ENCODE measurements around the gene FAM234B.
"Not testable (repeated sequence)": the region's sequence is repeated elsewhere in the genome, so short reads cannot be mapped to it uniquely, and the experiment has no call there.

FAM234B gene

GRCh38 chr12:13061377-13061776 is 17.2 kb downstream of the FAM234B start:
- DNase-seq = no peak

GRCh38 chr12:13062669-13063068 is 18.5 kb downstream of the FAM234B start:
- no peak for DNase-seq

GRCh38 chr12:13066014-13066413 is 21.8 kb downstream of the FAM234B start:
- DNase-seq = no peak

GRCh38 chr12:13066459-13066858 is 22.3 kb downstream of the FAM234B start:
- DNase-seq = no peak

GRCh38 chr12:13067322-13067721 is 23.1 kb downstream of the FAM234B start:
- no peak for DNase-seq

- DNase-seq = no peak
These were observed 25.2 kb downstream of the FAM234B start for GRCh38 chr12:13069380-13069779.

GRCh38 chr12:13071305-13072280 is 27.4 kb downstream of the FAM234B start:
- peak in 1 of 2 experiments; percentile 33 for DNase-seq

GRCh38 chr12:13073173-13073572 is 29.0 kb downstream of the FAM234B start:
- no peak for DNase-seq

- DNase-seq = no peak
These were observed 30.4 kb downstream of the FAM234B start for GRCh38 chr12:13074396-13075117.

GRCh38 chr12:13075118-13075480 is 30.9 kb downstream of the FAM234B start:
- no peak for DNase-seq

- no peak for DNase-seq
These were observed 31.8 kb downstream of the FAM234B start for GRCh38 chr12:13075786-13076570.

GRCh38 chr12:13079440-13079906 is 35.3 kb downstream of the FAM234B start:
- no peak for DNase-seq

GRCh38 chr12:13080266-13080665 is 36.1 kb downstream of the FAM234B start:
- no peak for DNase-seq

GRCh38 chr12:13082861-13083260 is 38.7 kb downstream of the FAM234B start:
- DNase-seq = no peak

- not testable (repeated sequence) for DNase-seq
These were observed 39.5 kb downstream of the FAM234B start for GRCh38 chr12:13083638-13084037.

GRCh38 chr12:13084898-13085640 is 40.9 kb downstream of the FAM234B start:
- DNase-seq = no peak

- DNase-seq = no peak
These were observed 41.9 kb downstream of the FAM234B start for GRCh38 chr12:13085968-13086686.

- no peak for DNase-seq
These were observed 43.6 kb downstream of the FAM234B start for GRCh38 chr12:13087766-13088165.

- DNase-seq = no peak
These were observed 44.3 kb downstream of the FAM234B start for GRCh38 chr12:13088496-13088895.

GRCh38 chr12:13090054-13090453 is 45.9 kb downstream of the FAM234B start:
- DNase-seq = no peak

GRCh38 chr12:13091832-13092231 is 47.7 kb downstream of the FAM234B start:
- DNase-seq = no peak

All from NCI-H187 (cell line).